NCI-H2227 (cell line): Measurements from ENCODE around the gene FLVCR2.

Experiments
- DNase-seq: peaks from one replicate; lab custom pipeline; 2025; ENCODE audit not compliant: unreplicated experiment; lab: John Stamatoyannopoulos, UW

FLVCR2 gene, protein sequence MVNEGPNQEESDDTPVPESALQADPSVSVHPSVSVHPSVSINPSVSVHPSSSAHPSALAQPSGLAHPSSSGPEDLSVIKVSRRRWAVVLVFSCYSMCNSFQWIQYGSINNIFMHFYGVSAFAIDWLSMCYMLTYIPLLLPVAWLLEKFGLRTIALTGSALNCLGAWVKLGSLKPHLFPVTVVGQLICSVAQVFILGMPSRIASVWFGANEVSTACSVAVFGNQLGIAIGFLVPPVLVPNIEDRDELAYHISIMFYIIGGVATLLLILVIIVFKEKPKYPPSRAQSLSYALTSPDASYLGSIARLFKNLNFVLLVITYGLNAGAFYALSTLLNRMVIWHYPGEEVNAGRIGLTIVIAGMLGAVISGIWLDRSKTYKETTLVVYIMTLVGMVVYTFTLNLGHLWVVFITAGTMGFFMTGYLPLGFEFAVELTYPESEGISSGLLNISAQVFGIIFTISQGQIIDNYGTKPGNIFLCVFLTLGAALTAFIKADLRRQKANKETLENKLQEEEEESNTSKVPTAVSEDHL

DNA sequence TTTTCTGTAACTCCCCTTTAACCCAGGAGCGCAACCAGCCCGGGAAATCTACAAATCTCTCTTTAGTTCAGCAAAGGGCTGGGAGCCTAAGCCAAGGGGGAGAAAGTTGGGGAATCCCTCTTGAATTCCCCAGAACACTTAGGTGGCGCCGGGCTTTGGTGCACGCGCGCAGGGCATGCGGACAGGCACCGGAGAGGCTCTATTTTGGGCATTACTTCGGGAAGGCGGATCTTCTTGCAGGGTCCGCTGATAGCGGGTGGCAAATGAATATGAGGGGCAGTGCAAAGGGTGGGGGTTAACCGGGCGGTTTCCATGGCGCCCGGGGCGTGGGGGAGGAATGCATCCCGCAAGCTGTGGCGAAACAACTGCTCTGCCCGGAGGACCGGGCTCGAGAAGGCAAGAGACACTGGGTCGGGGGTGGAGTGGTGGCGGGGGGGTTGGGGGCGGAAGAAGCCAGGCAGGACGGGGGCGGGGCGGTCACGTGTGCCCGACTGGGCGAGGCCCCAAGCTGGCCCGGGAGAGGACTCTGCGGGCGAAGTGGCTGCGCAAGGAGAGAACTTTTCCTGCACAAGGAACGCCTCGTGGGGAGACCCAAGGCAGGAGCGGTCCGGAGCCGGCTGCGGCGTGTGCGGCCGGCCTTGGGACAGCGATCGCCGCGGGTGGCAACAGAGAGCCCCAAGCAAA, at the start of gene FLVCR2:
Gene FLVCR2 (plus strand): TSS at position 519 of the 684 bp plus-strand sequence. CDS start 353 bp downstream, outside the sequence.
- DNase-seq: peak; percentile 60

GRCh38 chr14:75531256-75531655, 47.2 kb upstream of the FLVCR2 start:
- DNase-seq: no peak

DNA sequence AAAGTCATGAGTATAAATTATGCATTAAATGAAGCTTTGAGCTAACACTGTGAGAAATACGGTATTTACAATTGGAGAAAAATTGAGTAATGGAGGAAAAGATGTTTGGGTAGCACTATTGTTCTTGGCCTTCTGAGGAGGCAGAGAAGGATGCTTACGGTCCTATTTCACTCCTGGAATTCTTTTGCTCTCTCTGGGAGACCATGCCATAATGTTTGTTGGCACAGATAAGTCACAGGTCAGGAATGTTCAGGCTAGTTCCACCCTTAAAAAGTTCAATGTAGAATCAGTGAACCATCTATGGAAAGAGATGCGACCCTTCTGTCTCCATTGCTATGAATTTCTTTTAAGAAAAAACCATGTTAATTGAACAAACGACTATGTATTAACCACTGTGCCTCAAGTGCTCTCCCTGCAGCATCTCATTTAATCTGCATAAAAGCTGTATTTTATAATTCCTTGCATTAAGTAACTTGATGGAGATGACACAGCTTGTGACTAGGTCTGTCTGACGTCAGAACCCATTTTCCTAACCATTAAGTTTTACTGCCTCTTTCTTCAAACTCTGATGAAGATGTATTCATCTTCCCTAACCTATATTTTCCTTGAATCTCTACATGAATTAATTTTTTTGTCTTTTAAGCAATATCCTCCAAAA, 46.6 kb upstream of the FLVCR2 start:
- no peak for DNase-seq

DNA sequence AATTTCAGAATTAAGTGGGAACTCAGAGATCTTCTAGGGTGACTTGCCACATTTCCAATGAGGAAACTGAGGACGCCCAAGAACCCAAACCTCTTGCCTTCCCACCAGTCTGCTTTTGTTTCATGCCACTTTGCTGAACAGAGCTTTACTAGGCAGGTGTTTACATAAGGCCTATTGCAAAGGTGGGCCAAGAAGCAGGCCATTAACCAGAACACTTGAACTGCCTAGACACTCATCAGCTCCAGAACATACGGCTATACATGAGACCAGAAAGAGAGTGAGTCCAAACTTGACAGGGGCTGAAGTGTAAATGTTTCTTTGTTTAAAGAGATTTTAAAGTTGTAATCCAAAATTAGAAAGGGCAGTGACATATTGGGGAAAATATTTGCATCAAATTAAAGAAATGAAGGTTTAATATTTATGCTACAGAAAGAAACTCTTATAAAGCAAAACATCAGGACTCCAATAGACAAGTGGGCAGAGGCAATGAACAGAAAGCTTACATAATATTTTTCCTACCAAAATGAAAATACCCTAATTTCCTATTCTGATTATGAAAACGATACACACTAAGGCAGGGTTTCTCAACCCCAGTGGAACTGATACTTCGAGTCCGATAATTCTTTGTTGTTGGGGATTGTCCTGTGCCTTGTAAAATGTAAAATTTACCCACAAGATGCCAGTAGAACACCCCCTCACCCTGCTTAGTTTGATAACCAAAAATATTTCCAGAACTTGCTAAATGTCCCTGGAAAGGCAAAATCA, 44.4 kb upstream of the FLVCR2 start:
- DNase-seq: no peak

DNA sequence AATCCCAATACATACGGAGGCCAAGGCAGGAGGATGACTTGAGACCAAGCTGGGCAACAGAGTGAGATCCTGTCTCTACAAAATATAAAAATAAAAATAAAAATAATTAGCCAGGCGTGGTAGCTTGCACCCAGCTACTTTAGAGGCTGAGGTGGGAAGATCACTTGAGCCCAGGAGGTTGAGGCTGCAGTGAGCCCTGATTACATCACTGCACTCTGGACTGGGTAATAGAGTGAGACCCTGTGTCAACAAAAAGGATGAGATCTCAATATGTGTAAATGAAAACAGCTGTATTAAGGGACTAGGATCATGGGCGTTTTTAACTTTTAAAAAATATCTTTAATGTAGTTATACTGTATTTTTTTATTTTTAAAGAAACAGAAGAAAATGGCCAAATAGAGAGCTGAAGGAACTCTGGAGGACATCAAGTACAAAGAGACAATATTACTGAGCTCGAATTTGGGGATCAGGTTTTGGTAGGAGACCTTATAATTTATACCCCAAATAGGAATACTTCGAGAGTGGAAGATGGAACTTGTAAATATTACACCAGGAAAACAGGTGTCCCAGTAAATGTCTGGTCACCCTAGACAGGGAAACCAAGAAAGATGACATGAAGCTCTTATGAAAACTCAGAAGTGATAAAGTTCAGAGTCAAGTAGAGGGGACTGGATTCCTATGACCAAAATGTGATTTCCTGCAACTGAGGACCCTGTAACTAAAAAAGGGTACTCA, 43.1 kb upstream of the FLVCR2 start:
- no peak for DNase-seq

GRCh38 chr14:75537071-75537470, 41.3 kb upstream of the FLVCR2 start:
- DNase-seq: no peak

DNA sequence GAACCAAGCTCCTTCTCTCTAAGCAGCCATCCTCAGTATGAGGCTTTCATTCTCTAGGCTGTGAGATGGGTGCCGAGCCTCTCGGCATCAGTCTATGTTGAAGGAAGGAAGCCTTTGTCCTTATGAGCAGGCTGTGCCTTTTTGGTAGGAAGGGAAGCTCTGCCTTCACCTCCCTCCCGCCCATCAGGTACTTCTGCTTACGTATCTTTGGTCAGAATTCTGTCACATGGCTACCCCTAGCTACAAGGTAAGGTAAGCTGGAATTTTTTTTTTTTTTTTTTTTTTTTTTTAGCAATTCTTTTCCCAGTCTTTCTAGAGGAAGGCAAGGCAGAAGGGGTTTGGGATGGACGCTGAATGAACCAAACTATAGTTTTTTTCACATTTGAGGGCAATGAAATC, 39.3 kb upstream of the FLVCR2 start:
- DNase-seq: no peak

DNA sequence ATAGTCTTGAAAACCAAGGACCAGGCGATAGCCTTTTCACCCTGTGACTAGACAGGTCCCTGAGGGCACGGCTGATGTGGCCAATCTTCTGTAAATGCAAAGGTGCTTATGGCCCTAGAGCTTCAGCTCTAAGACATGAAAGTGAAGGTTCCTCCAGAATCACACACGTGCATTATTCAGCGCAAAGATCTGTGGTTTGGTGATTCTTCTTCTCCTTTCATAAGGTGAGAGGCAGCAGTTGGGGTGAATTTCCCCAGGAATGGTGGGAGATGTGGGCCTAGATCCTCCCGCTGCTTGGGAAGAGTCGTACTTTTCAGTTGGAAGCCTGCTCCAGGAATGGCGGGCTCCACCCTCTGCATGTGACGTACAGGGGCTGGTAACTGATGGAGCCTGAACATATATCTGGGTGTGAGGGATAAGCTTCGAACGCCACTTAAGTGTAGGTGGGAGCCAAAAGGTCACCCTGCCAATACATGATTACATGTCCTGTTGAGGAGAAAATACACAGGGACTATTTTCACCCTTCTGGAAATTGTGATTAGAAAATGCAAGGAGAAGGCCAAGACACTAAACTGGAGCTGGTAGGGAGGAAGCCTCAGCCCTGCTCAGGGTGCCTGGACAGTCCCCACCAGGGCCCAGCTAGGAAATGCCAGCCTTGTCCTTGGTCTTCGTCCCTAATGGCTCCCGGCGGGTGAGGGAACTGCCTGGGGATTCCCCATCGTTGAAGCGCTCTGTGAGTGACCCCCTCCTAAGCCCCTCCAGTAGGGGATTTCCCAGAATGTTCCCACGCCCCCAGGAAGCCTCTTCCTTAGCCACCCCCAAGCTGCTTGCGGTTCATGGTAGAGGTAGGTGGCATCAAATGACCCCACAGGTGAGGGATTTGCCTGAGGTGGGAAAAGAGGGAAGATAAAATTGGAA, 38.6 kb upstream of the FLVCR2 start:
- no peak for DNase-seq

DNA sequence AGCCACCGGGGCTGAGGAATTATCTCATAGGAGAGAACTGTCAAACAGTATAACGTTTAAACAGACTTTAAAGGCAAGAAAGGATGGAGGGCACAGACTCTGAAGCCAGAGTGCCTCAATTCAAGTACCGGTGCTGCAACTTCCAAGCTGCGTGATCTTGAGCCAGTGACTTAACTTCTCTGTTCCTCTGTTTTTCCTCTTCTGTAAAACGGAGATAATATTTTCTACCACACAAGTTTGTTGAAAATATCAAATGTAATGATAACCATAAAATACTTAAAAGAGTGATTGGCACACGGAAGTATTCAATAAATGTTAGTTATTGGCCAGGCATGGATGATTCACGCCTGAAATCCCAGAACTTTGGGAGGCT, 38.0 kb upstream of the FLVCR2 start:
- DNase-seq: no peak

DNA sequence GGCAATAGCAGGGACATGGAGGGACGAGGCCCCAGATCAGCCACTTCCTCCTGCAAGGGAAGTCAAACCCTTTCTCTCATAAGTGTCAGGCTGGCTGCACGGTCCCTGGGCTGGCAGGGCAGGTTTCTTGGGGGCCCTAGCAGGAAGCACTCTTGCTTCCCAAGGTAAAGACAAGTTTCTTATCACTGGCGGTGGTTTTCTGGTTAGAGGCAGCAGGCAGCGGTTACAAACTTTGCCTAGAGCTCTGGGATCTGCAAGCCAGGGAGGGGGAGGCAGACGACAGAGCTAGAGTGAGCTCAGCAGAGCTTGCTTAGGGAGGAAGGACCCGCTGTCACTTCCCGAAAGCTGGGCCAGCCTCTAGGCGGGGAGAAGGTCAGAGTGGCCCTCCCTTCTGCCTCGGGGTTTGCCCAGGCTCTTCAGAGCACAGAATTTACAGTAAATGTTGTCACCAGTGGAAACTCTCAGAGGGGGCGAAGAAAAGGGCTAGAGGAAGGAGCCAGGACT, 35.8 kb upstream of the FLVCR2 start:
- peak; percentile 4 for DNase-seq

GRCh38 chr14:75543253-75543652, 35.2 kb upstream of the FLVCR2 start:
- DNase-seq: no peak

- DNase-seq: no peak
These were observed 34.6 kb upstream of the FLVCR2 start for GRCh38 chr14:75543786-75544185.

DNA sequence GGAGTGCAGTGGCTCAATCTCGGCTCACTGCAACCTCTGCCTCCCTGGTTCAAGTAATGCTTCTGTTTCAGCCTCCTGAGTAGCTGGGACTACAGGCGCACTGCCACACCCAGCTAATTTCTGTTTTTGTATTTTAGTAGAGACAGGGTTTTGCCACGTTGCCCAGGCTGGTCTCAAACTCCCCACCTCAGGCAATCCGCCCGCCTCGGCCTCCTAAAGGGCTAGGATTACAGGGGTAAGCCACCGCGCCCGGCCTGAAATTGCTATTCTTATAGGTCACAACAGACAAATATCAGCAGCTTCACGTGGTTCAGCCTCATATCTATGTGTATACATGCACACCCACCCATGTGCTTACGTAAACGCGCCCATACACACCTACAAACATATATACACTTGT, 32.5 kb upstream of the FLVCR2 start:
- no peak for DNase-seq

- DNase-seq: no peak
These were observed 30.7 kb upstream of the FLVCR2 start for GRCh38 chr14:75547552-75548250.

DNA sequence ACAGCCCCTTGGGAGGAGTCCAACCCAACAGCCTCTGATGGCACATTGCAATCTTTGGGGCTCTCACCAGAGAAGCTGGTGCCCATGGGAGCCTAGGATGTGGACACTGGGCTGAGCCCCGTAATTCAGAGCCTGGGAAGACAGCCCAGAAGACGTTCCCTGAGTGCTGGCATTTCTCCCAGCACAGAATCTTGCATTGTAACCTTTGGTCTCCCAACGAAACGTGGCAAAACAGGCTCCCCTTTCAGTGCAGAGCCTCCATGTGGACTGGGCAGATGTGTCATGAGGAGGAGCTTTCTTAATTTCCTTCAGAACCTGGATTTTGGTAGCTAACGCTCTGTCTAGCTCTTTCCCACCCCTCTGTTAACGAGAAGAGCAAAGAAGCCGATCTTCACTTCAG, 29.9 kb upstream of the FLVCR2 start:
- no peak for DNase-seq

DNA sequence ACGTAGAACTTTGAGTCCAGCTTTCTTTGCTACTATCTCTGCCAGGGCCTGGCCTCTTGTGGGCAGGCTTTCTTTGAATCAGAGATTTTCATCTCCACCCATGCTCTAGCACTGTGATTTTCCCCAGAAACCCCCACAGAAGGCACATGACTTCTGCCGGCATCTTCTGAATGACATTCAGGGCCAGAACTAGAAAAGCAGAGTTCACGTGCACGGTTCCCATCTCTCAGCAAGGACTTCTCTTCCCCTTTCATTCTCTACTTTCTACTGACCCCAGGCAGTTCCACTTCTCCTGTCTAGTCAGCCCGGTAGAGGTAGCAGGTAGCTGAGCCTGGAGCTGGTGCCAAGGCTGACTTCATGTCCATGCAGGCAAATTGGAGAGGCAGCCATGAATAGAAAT, 29.3 kb upstream of the FLVCR2 start:
- DNase-seq: no peak

GRCh38 chr14:75551021-75551420, 27.4 kb upstream of the FLVCR2 start:
- DNase-seq: no peak

GRCh38 chr14:75553157-75553556, 25.3 kb upstream of the FLVCR2 start:
- DNase-seq: no peak
